Measurements from ENCODE around the gene TANC2.

Gene TANC2

DNA sequence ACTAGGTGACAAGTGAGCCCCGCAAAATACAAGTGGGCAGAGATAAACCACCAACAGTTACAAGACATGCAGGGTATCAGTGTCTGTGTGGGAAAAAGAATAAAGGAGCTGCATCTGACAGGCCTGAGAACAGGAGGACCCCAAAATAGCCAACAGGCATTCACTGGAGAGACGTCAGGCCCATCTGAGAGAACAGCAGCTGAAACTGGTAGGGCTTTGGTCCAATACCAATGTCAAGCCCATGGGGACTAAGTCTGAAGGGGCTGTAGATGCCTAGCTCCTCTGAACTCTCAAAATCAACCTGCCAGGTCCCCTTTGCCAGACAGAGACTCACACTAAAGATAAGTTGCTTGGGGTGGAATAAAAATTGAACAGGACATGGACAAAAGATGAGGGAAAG, 30.5 kb upstream of the TANC2 start:
- DNase-seq (ENCODE audit: low read depth) = no peak
- no peak for TF ChIP-seq CTCF (IDR thresholded peaks at IDR 0.05; ENCODE audit: insufficient read depth, low read depth, low read length, missing control alignments)
- H3K4me3 ChIP-seq (ENCODE audit: low read depth, low read length) = no peak overlapping the region

DNA sequence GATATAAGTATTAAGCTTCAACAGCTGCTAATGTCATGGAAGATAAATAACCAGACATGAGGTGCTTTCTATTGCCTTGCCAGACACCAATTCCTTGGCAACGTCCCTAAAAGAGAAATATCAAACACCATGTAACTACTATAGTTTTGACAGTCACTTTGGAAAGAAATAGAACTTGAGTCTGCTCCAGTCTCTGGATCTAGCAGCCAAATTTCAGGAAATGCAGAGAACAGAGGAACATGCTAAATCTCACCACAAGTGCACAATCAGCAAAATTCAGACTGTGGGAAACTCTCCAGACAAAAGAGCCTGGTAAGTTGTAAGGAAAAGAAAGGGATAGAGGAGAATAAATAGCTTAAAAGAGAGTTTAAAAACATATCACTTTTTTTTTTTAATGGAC, 28.4 kb upstream of the TANC2 start:
- no peak for TF ChIP-seq CTCF (IDR thresholded peaks at IDR 0.05; ENCODE audit: insufficient read depth, low read depth, low read length, missing control alignments)
- DNase-seq (ENCODE audit: low read depth) = no peak
- H3K4me3 ChIP-seq (ENCODE audit: low read depth, low read length) = no peak overlapping the region

DNA sequence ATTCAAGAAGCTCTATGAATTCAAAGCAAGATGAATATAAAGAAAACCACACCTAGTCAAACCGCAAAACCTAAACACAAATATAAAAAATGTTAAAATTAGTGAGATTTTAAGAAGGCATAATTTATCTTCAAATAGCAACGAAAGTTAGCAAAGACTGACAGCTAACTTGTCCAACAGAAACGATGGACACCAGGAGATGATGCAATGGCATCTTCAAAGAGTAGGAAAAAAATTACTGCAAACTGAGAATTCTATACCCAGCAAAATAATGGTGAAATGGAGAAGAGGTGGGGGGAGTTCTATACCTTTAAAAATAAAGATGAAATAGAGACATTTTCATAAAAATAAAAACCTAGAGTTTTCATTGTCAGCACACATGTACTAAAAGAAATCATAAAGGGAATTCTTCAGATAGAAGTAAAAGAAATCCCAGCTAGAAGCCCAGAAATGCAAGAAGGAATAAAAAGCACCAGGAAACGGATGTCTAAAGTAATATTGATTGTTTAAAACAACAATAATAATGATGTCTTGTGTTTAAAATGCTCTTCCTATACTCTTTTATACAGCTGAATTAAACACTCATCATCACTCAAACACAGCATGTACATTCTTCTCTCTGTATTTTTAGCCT, 24.6 kb upstream of the TANC2 start:
- H3K4me3 ChIP-seq (ENCODE audit: low read depth, low read length) = no peak overlapping the region
- no peak for DNase-seq (ENCODE audit: low read depth)
- no peak for TF ChIP-seq CTCF (IDR thresholded peaks at IDR 0.05; ENCODE audit: insufficient read depth, low read depth, low read length, missing control alignments)

- no peak for TF ChIP-seq CTCF (IDR thresholded peaks at IDR 0.05; ENCODE audit: insufficient read depth, low read depth, low read length, missing control alignments)
- no peak overlapping the region for H3K4me3 ChIP-seq (ENCODE audit: low read depth, low read length)
- DNase-seq (ENCODE audit: low read depth) = no peak
These were observed 17.7 kb upstream of the TANC2 start for GRCh38 chr17:62948370-62948769.

- DNase-seq (ENCODE audit: low read depth) = no peak
- no peak overlapping the region for H3K4me3 ChIP-seq (ENCODE audit: low read depth, low read length)
- TF ChIP-seq CTCF (IDR thresholded peaks at IDR 0.05; ENCODE audit: insufficient read depth, low read depth, low read length, missing control alignments) = no peak
These were observed 17.0 kb upstream of the TANC2 start for GRCh38 chr17:62949036-62949435.

DNA sequence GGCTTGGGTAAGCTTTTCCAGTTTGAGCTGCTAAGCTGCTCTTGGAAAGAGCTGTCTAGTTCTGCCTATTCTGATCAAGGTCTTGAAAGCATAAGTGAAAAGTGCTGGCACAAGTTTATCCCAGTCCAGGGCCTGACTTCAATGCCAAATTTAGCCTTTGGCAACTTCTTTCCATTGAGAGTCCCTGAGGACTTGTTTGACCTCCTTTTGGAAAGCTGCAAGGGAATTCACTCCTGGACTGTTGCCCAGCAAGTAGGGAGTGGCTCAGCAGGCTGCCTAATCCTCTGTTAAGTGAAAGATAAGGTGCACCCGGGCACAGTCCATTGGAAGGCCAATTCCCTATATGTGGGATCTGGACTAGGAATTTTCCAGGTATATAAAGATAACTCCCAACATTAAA, 16.0 kb upstream of the TANC2 start:
- no peak for DNase-seq (ENCODE audit: low read depth)
- no peak for TF ChIP-seq CTCF (IDR thresholded peaks at IDR 0.05; ENCODE audit: insufficient read depth, low read depth, low read length, missing control alignments)
- no peak overlapping the region for H3K4me3 ChIP-seq (ENCODE audit: low read depth, low read length)

DNA sequence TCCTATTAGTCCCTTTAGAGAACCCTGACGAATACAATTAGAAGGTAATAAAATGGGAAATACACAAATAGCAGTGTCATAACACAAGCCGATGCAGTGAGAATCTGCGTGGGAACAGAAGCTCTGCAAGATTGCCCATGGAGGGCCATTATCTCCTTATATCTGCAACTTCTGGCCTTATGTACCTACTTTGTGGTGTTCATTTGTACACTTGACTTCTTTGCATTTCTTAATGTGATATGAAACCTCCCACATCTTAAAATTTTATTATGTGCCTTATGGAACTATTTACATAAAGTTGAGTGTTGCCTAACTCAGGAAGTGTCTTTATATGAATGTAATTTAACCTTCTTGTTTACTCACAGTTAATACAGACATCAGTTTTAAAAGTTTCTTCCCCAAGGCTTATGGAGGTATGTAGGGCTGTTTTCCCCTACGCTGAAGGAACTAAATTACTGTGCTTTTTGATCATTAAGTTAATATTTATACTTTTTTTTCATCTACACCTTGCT, 10.1 kb upstream of the TANC2 start:
- DNase-seq (ENCODE audit: low read depth) = no peak
- no peak overlapping the region for H3K4me3 ChIP-seq (ENCODE audit: low read depth, low read length)
- no peak for TF ChIP-seq CTCF (IDR thresholded peaks at IDR 0.05; ENCODE audit: insufficient read depth, low read depth, low read length, missing control alignments)

Measured in GM12865 (cell line).